ENCODE data around the gene CSNK1G3. TPM values are rescaled to one million over a fixed set of nuclear protein-coding genes. Genes with fewer than 3 reads are reported as not detected.

CSNK1G3 gene
- total and polyA plus RNA-seq, 2 donors (not counting 1 experiment from before 2014, with no cell fraction given): 31.9 to 57.0 TPM

DNA sequence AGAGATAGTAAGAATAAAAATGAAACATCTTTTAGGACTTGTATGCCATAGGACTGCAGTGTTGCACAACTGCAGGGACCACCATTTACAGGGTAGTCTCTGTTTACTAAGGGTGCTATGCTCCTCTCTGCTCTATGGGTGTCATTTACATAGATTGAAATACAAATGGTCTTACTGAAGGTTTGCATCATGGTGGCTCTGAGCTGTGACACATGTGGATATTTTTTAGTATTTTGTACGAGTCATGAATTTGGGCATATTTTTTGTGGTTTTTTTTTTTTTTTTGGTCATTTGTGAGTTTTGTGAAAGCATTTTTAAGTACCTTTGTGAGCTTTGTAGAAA, 47.4 kb downstream of the CSNK1G3 start:
- no peaks in the 10 kb centered on the region for H4K20me1 ChIP-seq (ENCODE audit: control insufficient read depth, extremely low read depth, insufficient read depth, low read length)
- H3K9ac ChIP-seq (ENCODE audit: insufficient read depth, low read length): no peak overlapping the region
- peak in 1 of 2 donors; percentile 31 for DNase-seq (ENCODE audit: low read depth in 2 of 2)
- TF ChIP-seq EZH2 (IDR thresholded peaks at IDR 0.05; ENCODE audit: low read length, missing control alignments): no peak
- TF ChIP-seq, protein P1, sequence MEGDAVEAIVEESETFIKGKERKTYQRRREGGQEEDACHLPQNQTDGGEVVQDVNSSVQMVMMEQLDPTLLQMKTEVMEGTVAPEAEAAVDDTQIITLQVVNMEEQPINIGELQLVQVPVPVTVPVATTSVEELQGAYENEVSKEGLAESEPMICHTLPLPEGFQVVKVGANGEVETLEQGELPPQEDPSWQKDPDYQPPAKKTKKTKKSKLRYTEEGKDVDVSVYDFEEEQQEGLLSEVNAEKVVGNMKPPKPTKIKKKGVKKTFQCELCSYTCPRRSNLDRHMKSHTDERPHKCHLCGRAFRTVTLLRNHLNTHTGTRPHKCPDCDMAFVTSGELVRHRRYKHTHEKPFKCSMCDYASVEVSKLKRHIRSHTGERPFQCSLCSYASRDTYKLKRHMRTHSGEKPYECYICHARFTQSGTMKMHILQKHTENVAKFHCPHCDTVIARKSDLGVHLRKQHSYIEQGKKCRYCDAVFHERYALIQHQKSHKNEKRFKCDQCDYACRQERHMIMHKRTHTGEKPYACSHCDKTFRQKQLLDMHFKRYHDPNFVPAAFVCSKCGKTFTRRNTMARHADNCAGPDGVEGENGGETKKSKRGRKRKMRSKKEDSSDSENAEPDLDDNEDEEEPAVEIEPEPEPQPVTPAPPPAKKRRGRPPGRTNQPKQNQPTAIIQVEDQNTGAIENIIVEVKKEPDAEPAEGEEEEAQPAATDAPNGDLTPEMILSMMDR (conservative IDR thresholded peaks at IDR 0.05 in 1 of 2, IDR thresholded peaks at IDR 0.05 in 1 of 2; ENCODE audit: low read depth in 1 of 2, low read length in 2 of 2): no peak
- H3K27ac ChIP-seq (ENCODE audit: insufficient read depth, low read length): no peak overlapping the region
- no peaks in the 10 kb centered on the region for H3K27me3 ChIP-seq (ENCODE audit: control insufficient read depth, insufficient read depth, low read length)
- peaks cover 1% of the 10 kb centered on the region for H3K36me3 ChIP-seq (ENCODE audit: control insufficient read depth, insufficient read depth, low read length)
- H3K9me3 ChIP-seq (ENCODE audit: control insufficient read depth, insufficient read depth, low read depth, low read length): no peaks in the 10 kb centered on the region
- no peak overlapping the region for H3K4me2 ChIP-seq (ENCODE audit: extremely low read depth, insufficient read depth, low read length)
- peaks cover 3% of the 10 kb centered on the region for H3K4me1 ChIP-seq (ENCODE audit: control insufficient read depth, extremely low read depth, insufficient read depth, low read length)
- no peak overlapping the region for H2AFZ ChIP-seq (ENCODE audit: low read length)
- H3K79me2 ChIP-seq (ENCODE audit: control insufficient read depth, insufficient read depth, low read length): no peaks in the 10 kb centered on the region
- H3K4me3 ChIP-seq (replicated peaks in 1 of 4; ENCODE audit: control extremely low read depth in 1 of 4, insufficient read depth in 1 of 4, low read depth in 3 of 4, low read length in 4 of 4): no peak overlapping the region

DNA sequence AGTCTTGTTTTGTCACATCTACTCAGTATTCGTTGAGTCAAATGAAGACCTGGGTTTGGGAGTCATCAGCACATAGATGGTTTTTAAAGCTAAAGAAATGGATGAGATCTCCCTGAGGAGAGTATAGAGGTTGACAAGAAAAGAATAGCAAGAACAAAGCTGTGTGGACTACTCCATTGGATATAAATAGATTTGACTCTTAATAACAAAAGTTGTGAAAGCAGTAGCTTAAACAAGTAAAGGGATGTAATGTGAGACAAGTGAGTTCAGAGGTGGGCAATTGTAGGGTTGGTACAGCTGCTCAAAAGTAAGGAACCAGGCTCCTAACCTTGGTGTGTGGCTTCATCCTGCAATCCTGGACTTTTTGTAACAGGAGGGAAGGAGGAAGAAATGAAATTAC, 49.3 kb downstream of the CSNK1G3 start:
- no peaks in the 10 kb centered on the region for H4K20me1 ChIP-seq (ENCODE audit: control insufficient read depth, extremely low read depth, insufficient read depth, low read length)
- TF ChIP-seq EZH2 (IDR thresholded peaks at IDR 0.05; ENCODE audit: low read length, missing control alignments): no peak
- TF ChIP-seq, protein P1 (conservative IDR thresholded peaks at IDR 0.05 in 1 of 2, IDR thresholded peaks at IDR 0.05 in 1 of 2; ENCODE audit: low read depth in 1 of 2, low read length in 2 of 2): no peak
- H3K36me3 ChIP-seq (ENCODE audit: control insufficient read depth, insufficient read depth, low read length): peaks cover 1% of the 10 kb centered on the region
- no peak overlapping the region for H3K4me3 ChIP-seq (replicated peaks in 1 of 4; ENCODE audit: control extremely low read depth in 1 of 4, insufficient read depth in 1 of 4, low read depth in 3 of 4, low read length in 4 of 4)
- no peaks in the 10 kb centered on the region for H3K9me3 ChIP-seq (ENCODE audit: control insufficient read depth, insufficient read depth, low read depth, low read length)
- H3K4me1 ChIP-seq (ENCODE audit: control insufficient read depth, extremely low read depth, insufficient read depth, low read length): no peaks in the 10 kb centered on the region
- no peak overlapping the region for H2AFZ ChIP-seq (ENCODE audit: low read length)
- no peak overlapping the region for H3K27ac ChIP-seq (ENCODE audit: insufficient read depth, low read length)
- no peaks in the 10 kb centered on the region for H3K27me3 ChIP-seq (ENCODE audit: control insufficient read depth, insufficient read depth, low read length)
- H3K9ac ChIP-seq (ENCODE audit: insufficient read depth, low read length): no peak overlapping the region
- no peaks in the 10 kb centered on the region for H3K79me2 ChIP-seq (ENCODE audit: control insufficient read depth, insufficient read depth, low read length)
- DNase-seq (ENCODE audit: low read depth in 2 of 2): no peak
- H3K4me2 ChIP-seq (ENCODE audit: extremely low read depth, insufficient read depth, low read length): no peak overlapping the region

DNA sequence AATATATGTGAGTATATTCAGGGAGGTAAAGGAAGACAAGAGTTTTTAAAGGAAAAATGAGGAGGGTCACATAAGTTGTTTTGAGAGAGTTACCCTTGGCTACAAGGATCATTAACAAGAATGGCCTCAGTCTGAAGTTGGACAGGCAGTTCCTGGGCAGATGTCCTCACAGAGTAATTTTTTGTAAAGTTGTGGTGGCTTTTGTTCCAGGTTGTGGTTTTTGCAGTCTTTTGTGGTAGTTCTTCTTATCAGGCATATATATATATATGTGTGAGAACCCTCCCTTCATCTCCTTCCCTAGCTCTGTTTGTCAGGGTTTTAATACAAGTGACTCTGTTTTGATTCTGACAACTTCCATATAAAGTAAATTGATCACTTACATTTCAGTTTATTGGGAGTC, 60.0 kb downstream of the CSNK1G3 start:
- DNase-seq (ENCODE audit: low read depth in 2 of 2): peak in 1 of 2 donors; percentile 20
- Histone ChIP-seq H3K9ac (ENCODE audit: insufficient read depth, low read length) (no peak overlapping the region), H3K4me3 (replicated peaks in 1 of 4; ENCODE audit: control extremely low read depth in 1 of 4, insufficient read depth in 1 of 4, low read depth in 3 of 4, low read length in 4 of 4) (no peak overlapping the region), H3K9me3 (ENCODE audit: control insufficient read depth, insufficient read depth, low read depth, low read length) (no peaks in the 10 kb centered on the region), H2AFZ (ENCODE audit: low read length) (no peak overlapping the region), H3K4me1 (ENCODE audit: control insufficient read depth, extremely low read depth, insufficient read depth, low read length) (no peaks in the 10 kb centered on the region), H3K27ac (ENCODE audit: insufficient read depth, low read length) (no peak overlapping the region), H3K27me3 (ENCODE audit: control insufficient read depth, insufficient read depth, low read length) (no peaks in the 10 kb centered on the region), H4K20me1 (ENCODE audit: control insufficient read depth, extremely low read depth, insufficient read depth, low read length) (no peaks in the 10 kb centered on the region), H3K36me3 (ENCODE audit: control insufficient read depth, insufficient read depth, low read length) (no peaks in the 10 kb centered on the region), H3K4me2 (ENCODE audit: extremely low read depth, insufficient read depth, low read length) (no peak overlapping the region), H3K79me2 (ENCODE audit: control insufficient read depth, insufficient read depth, low read length) (no peaks in the 10 kb centered on the region)
- TF ChIP-seq, protein P1 (conservative IDR thresholded peaks at IDR 0.05 in 1 of 2, IDR thresholded peaks at IDR 0.05 in 1 of 2; ENCODE audit: low read depth in 1 of 2, low read length in 2 of 2): no peak
- TF ChIP-seq EZH2 (IDR thresholded peaks at IDR 0.05; ENCODE audit: low read length, missing control alignments): no peak

Data from fibroblast of lung (primary cell).